IPS-20b (cell line): ENCODE results near the gene FAP.

Experiments used
- H3K27ac ChIP-seq: one replicate; pipeline ENCODE4 v1.5.1; 2013; ENCODE audit warnings: low read length
- H3K27me3 ChIP-seq: 2 replicates; pipeline ENCODE4 v1.6.1; 2013; ENCODE audit warnings: mild to moderate bottlenecking, low read length, inconsistent platforms; ENCODE audit not compliant: insufficient read depth
- H3K36me3 ChIP-seq: 2 replicates; pipeline ENCODE4 v1.6.1; 2013; ENCODE audit warnings: low read depth, mild to moderate bottlenecking, inconsistent platforms, low read length, moderate library complexity; ENCODE audit not compliant: insufficient read depth
- H3K4me1 ChIP-seq: 2 replicates; pipeline ENCODE4 v1.6.1; 2013; ENCODE audit warnings: mild to moderate bottlenecking, control low read depth, inconsistent platforms, low read length, moderate library complexity; ENCODE audit not compliant: insufficient read depth
- H3K4me3 ChIP-seq: 2 replicates; pipeline ENCODE4 v1.5.1; 2013; ENCODE audit warnings: mild to moderate bottlenecking, low read length, inconsistent platforms
- H3K9ac ChIP-seq: 2 replicates; pipeline ENCODE4 v1.6.1; 2013; ENCODE audit warnings: low read depth, mild to moderate bottlenecking, inconsistent platforms, low read length, moderate library complexity
- H3K9me3 ChIP-seq: 2 replicates; pipeline ENCODE4 v1.6.1; 2013; ENCODE audit warnings: mild to moderate bottlenecking, low read depth, low read length, inconsistent platforms; ENCODE audit not compliant: insufficient read depth

Gene FAP

DNA sequence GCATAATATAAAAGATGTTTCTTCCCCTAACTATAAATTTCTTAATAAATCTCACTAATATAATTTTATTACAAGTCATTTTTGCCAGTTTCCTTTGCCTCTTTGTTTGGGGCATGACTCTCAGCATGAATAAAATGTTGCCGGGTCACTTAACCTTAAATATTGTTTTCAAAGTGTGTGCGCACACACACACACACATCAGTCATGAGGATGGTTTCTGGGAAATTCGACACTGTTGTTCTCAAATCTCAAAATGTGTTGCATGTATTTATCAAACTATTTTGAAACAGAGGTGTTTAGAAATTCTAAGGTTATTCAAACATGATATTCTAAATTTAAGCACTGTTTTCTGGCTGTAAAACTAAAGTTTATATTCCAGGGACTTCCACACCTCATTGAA, 31.5 kb downstream of the FAP start:
- Histone ChIP-seq H3K9ac (no peak overlapping the region), H3K4me3 (no peak overlapping the region), H3K27ac (no peak overlapping the region), H3K4me1 (no peaks in the 10 kb centered on the region), H3K9me3 (no peaks in the 10 kb centered on the region), H3K36me3 (no peaks in the 10 kb centered on the region), H3K27me3 (no peaks in the 10 kb centered on the region)

DNA sequence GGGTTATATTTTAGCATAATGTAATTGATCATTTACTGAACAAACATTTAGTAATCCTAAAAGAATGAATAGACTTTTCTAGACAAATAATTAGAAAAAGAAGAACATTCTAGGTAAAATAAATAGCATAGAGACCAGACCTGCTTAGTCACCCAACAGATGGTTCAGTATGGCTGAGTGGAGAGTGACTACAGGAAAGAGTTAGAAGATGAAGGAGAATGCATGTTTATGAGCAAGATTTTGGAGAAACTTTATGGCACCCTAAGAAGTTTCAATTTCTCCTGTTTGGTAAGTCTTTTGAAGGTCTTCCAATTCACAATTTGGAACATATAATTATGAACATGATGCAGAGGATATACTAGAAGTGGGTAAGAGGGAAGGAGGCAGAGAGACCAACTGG, 32.9 kb downstream of the FAP start:
- Histone ChIP-seq H3K36me3 (no peaks in the 10 kb centered on the region), H3K9ac (no peak overlapping the region), H3K27ac (no peak overlapping the region), H3K27me3 (no peaks in the 10 kb centered on the region), H3K4me1 (no peaks in the 10 kb centered on the region), H3K4me3 (no peak overlapping the region), H3K9me3 (no peaks in the 10 kb centered on the region)

DNA sequence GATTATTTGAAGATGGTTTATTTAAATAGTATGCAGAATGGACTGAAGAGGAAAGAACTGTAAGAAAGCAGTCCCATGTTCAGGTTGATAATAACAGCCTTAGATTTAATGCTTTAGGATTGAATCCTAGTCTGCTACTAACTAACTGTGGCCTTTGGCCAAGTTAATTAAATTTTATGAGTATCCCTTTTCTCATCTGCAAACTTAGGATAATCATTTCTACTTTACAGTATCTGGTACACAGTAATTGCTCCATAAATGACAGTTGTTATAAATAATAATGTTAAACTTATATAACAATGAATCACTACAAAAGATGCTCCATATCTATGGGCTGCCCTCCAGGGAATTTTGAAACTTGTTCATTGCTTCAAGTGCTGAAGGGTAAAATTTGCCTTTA, 41.0 kb downstream of the FAP start:
- H3K4me3 ChIP-seq: no peak overlapping the region
- no peaks in the 10 kb centered on the region for H3K36me3 ChIP-seq

DNA sequence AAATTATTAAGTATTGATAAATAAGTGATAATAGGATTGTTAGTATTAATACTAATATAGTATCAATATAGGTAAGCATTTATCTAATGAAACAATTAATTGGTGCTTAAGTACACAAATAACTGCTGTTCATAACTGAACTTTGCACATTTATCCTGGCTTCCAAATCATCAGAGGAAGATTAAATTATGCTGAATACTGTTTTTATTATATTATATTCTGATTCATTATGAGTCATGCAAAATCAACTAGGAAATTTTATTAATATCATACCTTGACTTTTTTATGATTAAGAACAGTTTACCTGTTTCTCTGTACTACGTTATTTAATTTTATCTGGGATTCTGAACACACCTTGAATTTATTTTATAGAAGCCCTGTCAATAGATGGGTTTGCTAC, 42.6 kb downstream of the FAP start:
- no peaks in the 10 kb centered on the region for H3K4me1 ChIP-seq
- H3K4me3 ChIP-seq: no peak overlapping the region
- H3K36me3 ChIP-seq: no peaks in the 10 kb centered on the region
- no peaks in the 10 kb centered on the region for H3K9me3 ChIP-seq
- no peak overlapping the region for H3K27ac ChIP-seq
- H3K27me3 ChIP-seq: no peaks in the 10 kb centered on the region
- H3K9ac ChIP-seq: no peak overlapping the region

More for the DNA sequence above, 41.0 kb downstream of the FAP start:
- H3K9me3 ChIP-seq: no peaks in the 10 kb centered on the region
- no peak overlapping the region for H3K27ac ChIP-seq
- no peaks in the 10 kb centered on the region for H3K4me1 ChIP-seq
- no peaks in the 10 kb centered on the region for H3K27me3 ChIP-seq
- no peak overlapping the region for H3K9ac ChIP-seq

DNA sequence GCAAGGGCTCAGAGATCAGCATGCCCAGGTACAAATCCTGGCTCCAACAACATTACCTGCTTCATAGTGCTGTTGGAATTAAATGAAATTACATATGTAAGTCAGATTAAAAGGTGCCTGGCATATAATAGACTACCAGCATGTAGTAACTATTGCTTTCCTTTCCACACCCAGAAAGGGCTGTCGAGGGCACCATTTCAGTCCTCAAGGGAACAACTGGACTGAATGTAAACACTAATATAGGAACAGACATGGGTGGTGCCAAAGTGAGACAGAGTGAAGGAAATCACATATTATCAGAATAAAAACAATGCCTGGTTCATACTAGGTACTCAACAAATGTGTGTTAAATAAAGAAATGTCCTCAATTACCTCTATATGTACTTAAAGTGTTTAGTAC, 43.3 kb downstream of the FAP start:
- H3K4me3 ChIP-seq: no peak overlapping the region
- H3K27me3 ChIP-seq: no peaks in the 10 kb centered on the region
- H3K9me3 ChIP-seq: no peaks in the 10 kb centered on the region
- H3K9ac ChIP-seq: no peak overlapping the region
- H3K27ac ChIP-seq: no peak overlapping the region
- no peaks in the 10 kb centered on the region for H3K4me1 ChIP-seq
- no peaks in the 10 kb centered on the region for H3K36me3 ChIP-seq

DNA sequence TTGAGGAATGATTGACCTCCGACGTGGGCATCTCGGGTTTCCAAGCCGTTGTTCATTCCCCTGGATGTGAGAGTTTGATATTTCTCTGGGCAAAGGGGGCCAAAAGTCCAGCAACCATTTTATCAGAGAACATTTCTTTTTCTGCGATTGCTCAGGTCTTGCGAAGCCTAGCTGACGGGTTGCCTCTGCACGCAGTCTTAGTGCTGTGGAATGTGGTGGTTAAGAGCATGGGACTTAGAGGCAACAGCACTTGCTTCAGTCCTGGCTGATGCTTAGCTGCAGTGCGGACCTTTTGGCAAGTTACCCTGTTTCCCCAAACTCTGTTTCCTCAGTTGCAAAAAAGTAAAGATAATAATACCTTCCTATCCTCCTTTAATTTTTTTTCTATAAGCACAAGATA, 45.0 kb downstream of the FAP start:
- Histone ChIP-seq H3K9me3 (no peaks in the 10 kb centered on the region), H3K36me3 (no peaks in the 10 kb centered on the region), H3K27me3 (no peaks in the 10 kb centered on the region), H3K9ac (no peak overlapping the region), H3K4me1 (no peaks in the 10 kb centered on the region), H3K4me3 (no peak overlapping the region), H3K27ac (no peak overlapping the region)

DNA sequence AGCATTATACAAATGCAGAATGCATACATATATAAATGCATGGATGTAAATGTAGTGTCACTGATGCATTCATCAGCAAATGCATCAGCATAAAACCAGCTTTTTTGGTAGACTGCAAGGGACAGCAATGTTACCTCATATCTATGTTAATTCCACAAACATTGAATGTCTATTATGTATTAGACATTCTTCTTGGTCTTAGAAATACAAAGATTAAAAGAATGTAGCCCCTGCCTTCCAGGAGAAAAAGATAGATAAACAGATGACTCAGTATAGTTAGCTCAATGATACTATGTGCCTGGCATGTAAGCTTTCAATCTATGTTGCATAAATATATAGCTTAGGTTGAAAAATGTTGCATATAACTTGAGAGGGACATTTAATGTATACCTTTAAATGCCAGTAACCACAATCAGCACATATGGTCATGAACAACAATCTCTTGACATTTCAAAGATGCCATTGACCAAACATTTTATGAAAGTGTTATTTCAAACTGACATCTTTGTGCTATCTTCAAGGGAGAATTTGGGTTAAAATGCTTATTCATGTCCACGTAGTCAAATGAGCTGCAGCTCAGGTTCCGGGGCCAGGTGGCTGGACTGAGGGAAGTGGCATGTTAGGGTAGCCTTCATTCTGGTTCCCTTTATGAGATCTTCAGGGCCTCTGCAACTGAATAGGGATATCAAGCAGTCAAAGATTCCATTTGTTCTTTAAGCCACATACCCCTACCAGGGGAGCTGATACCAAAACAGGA, 46.0 kb downstream of the FAP start:
- no peaks in the 10 kb centered on the region for H3K4me1 ChIP-seq
- no peaks in the 10 kb centered on the region for H3K36me3 ChIP-seq
- H3K9me3 ChIP-seq: no peaks in the 10 kb centered on the region
- no peak overlapping the region for H3K27ac ChIP-seq
- no peak overlapping the region for H3K9ac ChIP-seq
- H3K4me3 ChIP-seq: no peak overlapping the region
- no peaks in the 10 kb centered on the region for H3K27me3 ChIP-seq

DNA sequence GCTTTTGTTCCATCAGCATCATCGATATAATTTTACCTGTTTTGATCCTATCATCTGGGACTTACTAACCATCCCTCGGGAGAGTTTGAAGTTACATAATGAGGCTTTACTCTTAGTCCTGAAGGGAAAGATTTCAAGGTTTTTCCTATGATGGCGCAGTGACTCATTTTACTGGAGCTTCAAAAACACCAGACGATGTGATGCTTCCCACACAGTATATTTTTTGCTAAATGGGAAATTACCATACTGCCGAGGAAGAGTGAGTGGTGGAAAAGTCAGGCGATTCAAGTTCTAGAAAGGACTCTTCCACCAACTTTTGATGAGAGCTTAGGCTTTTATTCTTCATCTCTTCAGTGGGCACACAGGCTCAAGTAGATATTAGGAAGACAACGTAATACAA, 46.6 kb downstream of the FAP start:
- no peak overlapping the region for H3K4me3 ChIP-seq

DNA sequence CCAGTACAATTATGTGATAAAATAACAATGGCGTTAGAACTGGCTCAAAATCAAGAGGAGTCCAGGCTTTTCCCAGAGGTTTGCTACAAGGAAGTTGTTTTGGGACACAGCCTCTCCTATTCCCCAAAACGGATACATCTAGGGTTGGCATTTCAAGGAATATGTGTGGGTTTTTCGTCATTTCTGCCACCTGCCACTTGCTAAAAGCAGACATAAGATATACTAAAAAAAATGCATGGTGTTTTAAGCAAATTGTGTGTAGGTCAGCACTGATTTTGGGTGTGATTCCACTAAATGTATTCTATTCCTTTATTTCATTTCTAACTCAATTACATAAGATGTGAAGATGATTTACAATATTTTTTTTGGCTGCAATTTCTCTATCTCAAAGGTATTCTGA, 54.8 kb downstream of the FAP start:
- H3K4me3 ChIP-seq: no peak overlapping the region

More for the DNA sequence above, 46.6 kb downstream of the FAP start:
- Histone ChIP-seq H3K27me3 (no peaks in the 10 kb centered on the region), H3K27ac (no peak overlapping the region), H3K36me3 (no peaks in the 10 kb centered on the region), H3K9me3 (no peaks in the 10 kb centered on the region), H3K9ac (no peak overlapping the region), H3K4me1 (no peaks in the 10 kb centered on the region)

DNA sequence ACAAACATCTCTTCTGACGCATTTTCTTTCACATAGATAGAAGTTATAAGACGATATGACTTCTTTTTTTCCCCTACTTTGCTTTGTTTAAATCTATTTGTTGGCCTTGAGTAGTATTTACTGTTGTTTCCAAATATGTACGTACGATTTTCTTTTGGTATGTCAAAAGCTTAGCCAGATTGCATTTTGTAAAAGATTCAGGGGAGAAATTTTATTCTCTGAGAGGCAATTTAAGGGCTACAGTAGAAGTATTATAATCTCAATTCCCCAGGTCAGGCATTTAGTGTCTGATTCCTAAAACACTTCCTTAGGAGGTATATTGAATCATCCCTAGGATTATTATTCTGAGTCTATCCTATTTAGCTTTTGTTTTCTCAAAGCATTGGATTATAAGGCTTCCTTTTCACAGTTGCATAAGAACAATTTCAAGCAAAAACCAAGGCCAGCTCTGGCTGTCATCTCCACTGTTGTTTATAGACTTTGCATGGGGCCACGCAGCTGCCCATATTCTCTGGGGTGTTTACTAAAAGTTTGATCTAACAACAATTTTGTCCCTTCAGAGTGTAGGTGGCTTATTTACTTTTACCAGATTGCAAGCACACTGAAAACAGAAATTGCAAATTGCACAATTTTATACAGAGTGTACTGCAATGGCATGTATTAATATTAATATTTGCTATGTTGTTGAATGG, 57.6 kb downstream of the FAP start:
- Histone ChIP-seq H3K36me3 (no peaks in the 10 kb centered on the region), H3K9ac (no peak overlapping the region), H3K9me3 (no peaks in the 10 kb centered on the region), H3K27me3 (no peaks in the 10 kb centered on the region), H3K27ac (no peak overlapping the region), H3K4me3 (no peak overlapping the region), H3K4me1 (no peaks in the 10 kb centered on the region)

More for the DNA sequence above, 54.8 kb downstream of the FAP start:
- Histone ChIP-seq H3K27me3 (no peaks in the 10 kb centered on the region), H3K36me3 (no peaks in the 10 kb centered on the region), H3K27ac (no peak overlapping the region), H3K9me3 (no peaks in the 10 kb centered on the region), H3K4me1 (no peaks in the 10 kb centered on the region), H3K9ac (no peak overlapping the region)

DNA sequence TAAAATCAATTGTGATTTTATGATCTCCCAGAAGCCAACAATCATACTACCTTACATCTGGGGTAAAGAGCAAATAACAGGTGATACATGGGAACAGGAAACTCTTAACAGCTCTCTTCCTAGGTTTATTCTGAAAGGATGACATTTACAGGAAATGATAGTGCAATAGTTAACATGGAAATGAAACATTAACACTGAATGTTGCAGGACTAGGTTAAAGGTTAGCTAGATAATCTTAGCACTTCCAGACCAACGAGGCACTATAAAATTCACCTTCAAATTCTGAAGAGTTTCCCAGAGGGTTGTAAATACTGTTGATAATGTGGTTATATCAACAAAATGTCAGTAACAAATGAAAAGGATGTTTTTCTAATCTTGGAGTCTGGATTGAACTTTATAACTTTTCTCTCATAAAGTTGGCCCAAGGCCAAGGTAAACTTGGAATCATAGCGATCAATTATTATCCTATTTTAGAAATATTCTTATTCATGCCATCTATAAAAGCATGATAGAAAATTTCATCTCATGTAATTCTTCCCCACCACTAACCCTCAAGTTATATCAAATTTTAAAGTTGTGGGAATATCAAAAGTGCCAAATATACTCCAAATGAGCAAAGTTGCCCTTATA, 58.3 kb downstream of the FAP start:
- no peaks in the 10 kb centered on the region for H3K27me3 ChIP-seq
- no peaks in the 10 kb centered on the region for H3K4me1 ChIP-seq
- no peaks in the 10 kb centered on the region for H3K36me3 ChIP-seq
- no peak overlapping the region for H3K27ac ChIP-seq
- no peaks in the 10 kb centered on the region for H3K9me3 ChIP-seq
- H3K9ac ChIP-seq: no peak overlapping the region
- H3K4me3 ChIP-seq: no peak overlapping the region

DNA sequence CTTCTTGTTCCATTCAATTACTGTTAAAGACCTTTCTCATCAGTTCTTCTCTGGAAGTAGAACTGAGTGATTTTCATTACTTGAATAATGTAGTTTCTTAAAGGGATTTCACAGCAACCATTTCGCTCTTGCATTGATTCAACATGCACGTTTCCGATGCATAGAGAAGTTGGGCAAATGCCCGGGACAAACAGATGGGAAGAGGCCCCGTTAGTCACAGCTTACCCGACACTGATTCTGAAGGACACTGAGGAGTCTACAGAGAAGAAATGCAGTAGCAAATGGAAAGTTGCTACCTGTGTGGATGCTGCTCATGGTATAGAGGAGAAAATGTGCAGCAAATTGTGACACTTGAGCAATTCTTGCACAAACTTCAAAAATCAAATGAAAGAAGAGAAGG, 58.9 kb downstream of the FAP start:
- Histone ChIP-seq H3K9ac (no peak overlapping the region), H3K9me3 (no peaks in the 10 kb centered on the region), H3K27ac (no peak overlapping the region), H3K4me1 (no peaks in the 10 kb centered on the region), H3K27me3 (no peaks in the 10 kb centered on the region), H3K36me3 (no peaks in the 10 kb centered on the region), H3K4me3 (no peak overlapping the region)
